Measurements from ENCODE around the gene LRRC63.
"Not testable (repeated sequence)": the region's sequence is repeated elsewhere in the genome, so short reads cannot be mapped to it uniquely, and the experiment has no call there.

Gene LRRC63

DNA sequence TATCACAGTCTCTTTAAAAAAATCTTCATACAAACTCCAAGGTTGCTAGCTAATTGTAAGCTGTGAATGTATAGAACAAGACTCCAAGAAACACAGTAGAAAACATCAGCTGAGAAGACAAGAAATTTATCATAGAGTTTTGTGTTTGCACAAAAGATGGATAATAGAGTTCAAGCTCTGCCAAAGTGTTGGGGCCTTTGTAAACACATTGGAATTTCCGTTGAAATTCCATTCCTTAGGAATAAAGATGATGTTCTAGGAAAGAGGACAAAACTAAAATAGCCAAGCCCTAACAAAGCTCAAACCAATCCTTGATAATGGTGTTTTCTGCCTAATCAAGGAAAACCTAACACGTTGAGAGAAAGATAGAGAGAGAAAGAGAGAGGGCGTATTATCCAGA is 20.6 kb downstream of the LRRC63 start:
- DNase-seq (ENCODE audit: low read depth in 1 of 2, low spot score in 1 of 2): no peak

DNA sequence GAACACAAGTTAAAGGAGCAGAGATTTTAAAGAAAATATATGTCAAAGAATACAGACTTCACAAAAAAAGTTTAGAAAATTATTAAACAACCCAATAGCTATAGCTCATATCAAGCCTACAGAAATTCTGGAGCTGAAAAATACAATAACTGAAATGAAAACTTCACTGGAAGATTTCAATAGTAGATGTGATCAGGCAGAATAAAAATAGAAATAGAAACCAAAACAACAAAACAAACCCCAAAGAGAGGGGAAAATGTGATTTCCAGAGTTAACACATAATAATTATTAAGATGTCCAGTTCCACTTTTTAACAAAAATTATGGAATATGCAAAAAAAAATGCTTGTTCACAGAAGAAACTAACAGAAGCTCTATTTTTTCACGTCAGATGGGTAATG is 23.6 kb downstream of the LRRC63 start:
- DNase-seq (ENCODE audit: low read depth in 1 of 2, low spot score in 1 of 2): no peak

DNA sequence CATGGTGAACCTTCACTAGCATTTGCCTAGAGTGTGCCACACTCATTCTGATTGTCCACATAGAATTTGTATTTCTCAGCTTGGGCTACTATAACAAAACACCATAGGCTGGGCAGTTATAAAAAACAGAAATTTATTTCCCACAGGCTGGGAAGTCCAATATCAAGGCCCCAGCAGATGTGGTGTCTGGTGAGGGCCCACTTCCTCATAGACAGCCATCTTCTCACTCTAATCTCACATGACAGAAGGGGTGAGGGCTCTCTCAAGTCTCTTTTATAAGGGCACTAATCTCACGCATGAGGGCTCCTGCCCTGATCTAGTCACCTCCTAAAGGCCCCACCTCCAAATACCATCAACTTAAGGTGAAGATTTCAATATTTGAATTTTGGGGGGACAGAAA is 53.6 kb downstream of the LRRC63 start:
- DNase-seq (ENCODE audit: low read depth in 1 of 2, low spot score in 1 of 2): no peak

GRCh38 chr13:46267166-46267565 is 55.4 kb downstream of the LRRC63 start:
- no peak for DNase-seq (ENCODE audit: low read depth in 1 of 2, low spot score in 1 of 2)

DNA sequence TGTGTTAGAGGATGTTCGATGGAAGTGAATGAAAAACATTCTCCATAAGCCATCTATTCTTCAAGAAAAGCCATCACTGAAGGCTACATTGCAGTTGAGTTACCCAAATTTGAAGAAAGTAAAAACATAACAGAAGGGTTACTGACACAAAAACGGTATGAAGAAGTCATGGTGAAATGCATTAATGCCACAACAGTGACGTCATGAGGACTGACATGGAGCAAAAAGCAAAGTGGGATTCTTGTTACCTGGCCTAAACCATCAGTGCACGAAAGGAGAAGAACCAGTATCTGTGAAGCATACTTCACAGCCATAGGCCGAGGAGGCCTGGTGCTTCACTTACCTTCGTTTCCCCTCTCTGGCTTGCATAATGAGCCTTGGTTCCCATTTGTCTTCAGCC is 58.7 kb downstream of the LRRC63 start:
- DNase-seq (ENCODE audit: low read depth in 1 of 2, low spot score in 1 of 2): no peak

DNA sequence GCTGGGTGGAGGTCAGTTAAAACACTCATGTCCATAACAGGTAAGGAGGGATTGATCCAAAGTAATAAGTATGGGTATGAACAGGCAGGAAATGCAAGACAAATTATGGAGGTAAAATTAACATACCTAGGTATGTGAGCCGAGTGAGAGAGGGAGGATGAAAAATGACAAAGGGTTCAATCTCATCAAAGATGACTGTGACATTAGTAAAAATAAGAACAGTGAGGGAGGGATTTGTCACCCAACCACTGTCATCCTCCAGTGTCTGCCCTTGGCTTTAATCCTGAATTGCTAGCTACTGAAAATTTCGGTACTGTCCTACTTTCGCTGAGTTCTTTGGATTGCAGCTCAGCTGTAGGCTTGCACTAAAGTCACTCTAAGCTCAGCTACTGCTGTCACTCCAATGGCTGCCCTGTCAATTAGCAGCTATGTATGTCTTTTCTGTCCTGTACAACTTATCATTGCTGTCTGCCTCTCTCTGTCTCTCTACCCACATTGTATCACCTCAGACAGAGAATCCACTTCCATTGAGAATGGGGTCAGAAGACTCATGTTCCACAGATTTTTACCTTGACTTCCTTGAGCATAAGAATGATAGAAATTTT is 62.5 kb downstream of the LRRC63 start:
- DNase-seq (ENCODE audit: low read depth in 1 of 2, low spot score in 1 of 2): no peak

- DNase-seq (ENCODE audit: low read depth in 1 of 2, low spot score in 1 of 2): no peak
Observed at GRCh38 chr13:46278474-46278873, 66.7 kb downstream of the LRRC63 start.

GRCh38 chr13:46281779-46282178 is 70.1 kb downstream of the LRRC63 start:
- no peak for DNase-seq (ENCODE audit: low read depth in 1 of 2, low spot score in 1 of 2)

- not testable (repeated sequence) for DNase-seq (ENCODE audit: low read depth in 1 of 2, low spot score in 1 of 2)
Observed at GRCh38 chr13:46283912-46284824, 72.4 kb downstream of the LRRC63 start.

GRCh38 chr13:46286972-46287371 is 75.2 kb downstream of the LRRC63 start:
- no peak for DNase-seq (ENCODE audit: low read depth in 1 of 2, low spot score in 1 of 2)

GRCh38 chr13:46288570-46289259 is 77.0 kb downstream of the LRRC63 start:
- no peak for DNase-seq (ENCODE audit: low read depth in 1 of 2, low spot score in 1 of 2)

- no peak for DNase-seq (ENCODE audit: low read depth in 1 of 2, low spot score in 1 of 2)
Observed at GRCh38 chr13:46289260-46289955, 77.7 kb downstream of the LRRC63 start.

GRCh38 chr13:46290434-46290833 is 78.7 kb downstream of the LRRC63 start:
- DNase-seq (ENCODE audit: low read depth in 1 of 2, low spot score in 1 of 2): no peak

DNA sequence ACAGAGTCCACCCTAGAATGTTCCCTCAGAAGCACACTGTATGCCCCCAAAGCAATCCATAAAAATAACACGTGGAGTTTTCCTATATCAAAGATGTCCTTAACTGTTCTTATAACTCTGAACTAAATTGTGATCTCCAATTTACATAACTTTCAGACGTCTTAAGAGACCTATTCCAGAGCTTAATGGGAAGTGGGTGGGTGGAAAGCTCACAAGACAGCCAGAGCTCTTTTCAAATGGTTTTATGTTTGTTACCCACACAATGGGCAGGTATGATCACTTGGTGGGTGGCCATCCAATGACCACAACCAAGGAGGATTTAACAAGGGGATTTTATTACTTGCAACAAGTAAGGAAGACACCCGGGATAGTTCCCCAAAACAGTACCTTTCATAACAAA is 81.7 kb downstream of the LRRC63 start:
- no peak for DNase-seq (ENCODE audit: low read depth in 1 of 2, low spot score in 1 of 2)

DNA sequence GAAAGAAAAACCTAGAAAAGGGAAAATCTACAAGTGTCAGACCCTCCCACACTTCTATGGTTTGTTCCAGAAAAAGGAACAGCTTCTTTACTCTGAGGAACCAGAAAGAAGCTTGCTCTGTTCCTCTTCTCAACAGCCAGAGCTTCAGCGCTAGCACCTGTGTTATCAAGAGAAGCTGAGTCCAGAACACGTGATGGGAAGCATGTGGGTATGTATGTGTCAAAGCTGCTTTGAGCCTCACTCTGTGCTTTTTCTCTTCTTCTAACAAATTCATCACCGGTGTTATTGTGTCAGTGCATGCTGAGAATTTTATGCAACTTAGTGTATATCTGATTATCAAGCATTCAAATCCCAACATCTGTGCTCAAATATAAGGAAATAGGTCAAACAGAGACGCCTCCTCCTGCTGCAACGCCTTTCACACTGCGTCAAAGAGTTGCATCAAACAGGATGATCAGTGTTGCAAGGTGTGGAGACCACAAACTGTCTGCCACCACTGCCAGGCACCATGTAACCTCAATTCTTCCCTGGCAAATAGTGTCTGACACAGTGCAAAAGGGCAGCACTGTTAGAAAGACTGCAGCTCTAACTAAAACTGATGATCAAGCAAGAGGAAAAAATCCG is 83.9 kb downstream of the LRRC63 start:
- DNase-seq (ENCODE audit: low read depth in 1 of 2, low spot score in 1 of 2): peak; percentile 29 to 32

DNA sequence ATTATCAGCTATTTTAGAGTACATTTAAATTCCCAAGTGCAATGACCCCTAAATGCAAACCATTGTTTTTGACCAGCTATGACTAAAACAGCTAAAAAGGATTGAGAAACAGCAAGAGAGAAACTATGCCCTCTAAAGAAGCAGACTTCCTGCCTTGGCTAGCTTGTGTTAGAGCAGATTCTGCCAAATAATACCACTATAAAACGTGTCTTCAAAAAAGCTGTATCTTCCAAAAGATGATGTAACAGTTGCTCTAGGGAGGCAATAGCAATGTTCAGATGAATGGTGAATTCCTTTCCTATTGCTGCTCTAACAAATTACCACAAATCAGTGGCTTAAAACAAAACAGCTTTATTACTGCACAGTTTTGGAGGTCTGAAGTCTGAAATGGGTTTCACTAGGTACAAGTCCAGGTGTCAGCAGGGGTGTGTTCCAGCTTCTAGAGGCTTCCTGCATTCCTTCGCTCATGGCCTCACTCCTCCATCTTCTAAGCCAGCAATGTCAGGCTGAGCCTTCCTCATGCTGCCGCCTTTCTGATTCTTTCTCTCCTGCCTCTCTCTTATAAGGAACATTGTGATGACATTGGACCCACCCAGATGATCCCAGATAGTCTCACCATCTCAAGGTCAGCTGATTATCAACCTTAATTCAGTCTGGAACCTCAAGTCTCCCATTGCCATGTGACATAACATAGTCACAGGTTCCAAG is 84.5 kb downstream of the LRRC63 start:
- no peak for DNase-seq (ENCODE audit: low read depth in 1 of 2, low spot score in 1 of 2)

DNA sequence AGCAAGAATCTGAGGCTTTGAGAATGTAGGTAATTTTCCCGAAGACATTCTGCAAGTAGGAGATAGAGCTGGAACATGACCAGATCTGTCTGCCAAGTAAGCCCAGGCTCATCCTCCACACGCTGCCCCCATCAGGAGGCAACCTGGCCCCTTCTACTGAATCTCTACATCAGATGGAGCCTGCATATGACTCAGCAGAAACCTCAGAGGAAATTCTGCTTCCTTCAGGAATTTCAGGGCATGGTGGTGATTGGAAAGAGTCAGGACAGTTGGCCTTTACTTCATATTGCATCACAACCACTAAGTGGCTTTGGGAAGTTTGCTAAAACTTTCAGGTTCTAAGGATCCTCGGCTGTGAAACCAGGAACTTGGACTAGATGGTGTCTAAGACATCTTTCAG is 85.2 kb downstream of the LRRC63 start:
- DNase-seq (ENCODE audit: low read depth in 1 of 2, low spot score in 1 of 2): no peak

DNA sequence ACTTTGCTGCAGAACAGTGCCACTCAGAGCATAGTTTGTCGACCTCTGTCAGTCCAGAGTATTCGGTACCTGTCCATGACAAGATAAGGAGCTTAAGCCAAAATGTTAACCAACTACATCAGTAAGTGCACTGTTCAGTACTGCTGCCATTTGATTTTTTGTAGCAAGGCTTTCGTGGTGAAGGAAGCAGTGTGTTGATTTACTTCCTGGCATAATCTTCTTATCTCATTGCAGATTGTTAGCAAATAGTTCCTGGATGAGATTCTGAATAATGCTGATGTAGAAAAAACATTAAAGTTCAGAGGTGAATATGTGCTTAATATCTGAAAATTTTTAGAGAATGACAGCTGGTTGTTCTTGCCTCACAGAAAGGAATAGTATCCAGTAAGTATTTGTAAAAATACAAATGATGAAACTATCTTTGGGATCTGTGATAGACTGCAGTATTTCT is 85.7 kb downstream of the LRRC63 start:
- DNase-seq (ENCODE audit: low read depth in 1 of 2, low spot score in 1 of 2): no peak

DNA sequence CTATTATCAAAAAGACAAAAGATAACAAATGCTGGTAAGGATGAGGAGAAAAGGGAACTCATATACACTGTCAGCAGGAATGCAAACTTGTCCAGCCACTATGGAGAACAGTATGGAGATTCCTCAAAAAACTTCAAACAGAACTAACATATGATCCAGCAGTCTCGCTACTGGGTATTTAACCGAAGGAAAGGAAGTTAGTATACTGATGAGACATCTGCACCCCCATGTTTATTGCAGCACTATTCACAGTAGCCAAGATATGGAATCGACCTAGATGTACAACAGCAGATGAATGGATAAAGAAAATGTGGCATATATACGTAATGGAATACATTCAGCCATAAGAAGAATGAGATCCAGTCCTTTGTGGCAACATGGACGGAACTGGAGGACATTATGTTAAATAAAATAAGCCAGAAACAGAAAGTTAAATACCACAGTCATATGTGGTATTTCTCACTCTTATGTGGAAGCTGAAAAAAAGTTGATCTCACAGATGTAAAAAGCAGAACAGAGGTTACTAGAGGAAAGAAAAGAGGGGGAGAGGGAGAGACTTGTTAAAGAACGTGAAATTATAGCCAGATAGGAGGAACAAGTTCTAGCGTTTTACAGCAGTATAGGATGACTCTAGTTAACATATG is 92.1 kb downstream of the LRRC63 start:
- DNase-seq (ENCODE audit: low read depth in 1 of 2, low spot score in 1 of 2): no peak

DNA sequence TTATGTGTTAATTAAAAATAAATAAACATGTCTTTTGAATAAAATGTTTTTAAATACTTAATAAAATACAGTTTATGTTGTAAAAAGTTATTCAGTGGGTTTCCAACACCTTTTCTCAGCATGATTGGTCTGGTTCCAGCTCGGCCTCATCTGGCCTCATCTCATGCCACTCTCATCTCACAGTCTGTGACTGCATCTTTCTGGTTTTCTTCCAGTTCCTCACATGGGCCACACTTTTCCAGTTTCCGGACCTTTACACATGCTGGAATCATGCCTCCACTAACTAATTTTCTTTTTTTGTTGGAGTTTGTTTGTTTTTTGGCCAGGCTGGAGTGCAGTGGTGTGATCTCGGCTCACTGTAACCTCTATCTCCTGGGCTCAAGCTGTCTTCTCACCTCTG is 92.8 kb downstream of the LRRC63 start:
- no peak for DNase-seq (ENCODE audit: low read depth in 1 of 2, low spot score in 1 of 2)

All from activated T-helper 1 cell treated with anti-CD3 and anti-CD28 coated beads, Interleukin-2, amount 50 U/mL, for 16 hours (primary cell).